ENCODE measurements around the gene AACS.
A peak's percentile ranks its signal among the peaks of the same experiment; 100 is the strongest.

AACS gene

DNA sequence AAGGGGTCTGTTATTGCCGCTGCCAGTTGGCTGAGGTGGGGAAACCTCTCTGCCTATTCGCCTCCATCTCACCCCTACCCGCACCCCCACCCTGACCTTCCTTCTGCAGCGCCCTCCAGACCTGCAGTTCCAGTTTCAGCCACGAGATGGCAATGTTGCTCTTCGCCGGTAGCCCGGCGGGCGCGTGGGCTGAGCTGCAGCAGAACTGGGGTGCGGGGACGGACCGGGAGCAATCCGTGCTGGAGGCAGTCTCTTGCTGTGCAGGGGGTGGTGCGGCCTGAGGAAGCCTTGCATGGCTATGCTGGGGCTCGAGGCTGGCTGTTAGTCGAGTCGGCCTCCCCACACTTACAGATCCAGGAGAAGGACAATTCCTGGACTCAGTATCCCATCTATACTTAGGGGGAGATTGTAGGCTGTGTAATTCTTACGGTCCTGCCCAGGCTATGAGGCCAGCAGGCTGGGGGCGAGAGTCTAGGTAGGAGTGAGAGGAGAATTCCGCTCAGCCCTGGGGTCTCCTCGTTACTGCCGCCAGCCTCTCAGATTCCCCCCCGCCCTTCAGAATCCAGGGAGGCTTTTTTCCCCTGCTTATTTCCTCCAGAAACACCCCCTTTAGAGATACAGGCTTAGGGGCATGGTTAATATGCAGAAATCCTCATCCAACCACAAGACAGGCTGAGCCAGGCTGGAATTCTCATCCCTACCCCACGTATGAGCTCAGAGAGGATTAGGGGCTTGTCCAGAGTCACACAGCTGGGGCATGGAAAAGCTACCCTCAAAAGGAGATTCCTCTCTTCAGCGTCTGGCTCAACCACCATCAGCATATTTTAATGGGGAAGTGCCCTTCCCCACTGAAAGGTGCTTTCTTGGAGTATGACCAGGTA lies 118.2 kb downstream of the AACS start:
- DNase-seq (ENCODE audit: low read depth in 3 of 3, low spot score in 1 of 3): peak; percentile 8 to 79 (median 54)

DNA sequence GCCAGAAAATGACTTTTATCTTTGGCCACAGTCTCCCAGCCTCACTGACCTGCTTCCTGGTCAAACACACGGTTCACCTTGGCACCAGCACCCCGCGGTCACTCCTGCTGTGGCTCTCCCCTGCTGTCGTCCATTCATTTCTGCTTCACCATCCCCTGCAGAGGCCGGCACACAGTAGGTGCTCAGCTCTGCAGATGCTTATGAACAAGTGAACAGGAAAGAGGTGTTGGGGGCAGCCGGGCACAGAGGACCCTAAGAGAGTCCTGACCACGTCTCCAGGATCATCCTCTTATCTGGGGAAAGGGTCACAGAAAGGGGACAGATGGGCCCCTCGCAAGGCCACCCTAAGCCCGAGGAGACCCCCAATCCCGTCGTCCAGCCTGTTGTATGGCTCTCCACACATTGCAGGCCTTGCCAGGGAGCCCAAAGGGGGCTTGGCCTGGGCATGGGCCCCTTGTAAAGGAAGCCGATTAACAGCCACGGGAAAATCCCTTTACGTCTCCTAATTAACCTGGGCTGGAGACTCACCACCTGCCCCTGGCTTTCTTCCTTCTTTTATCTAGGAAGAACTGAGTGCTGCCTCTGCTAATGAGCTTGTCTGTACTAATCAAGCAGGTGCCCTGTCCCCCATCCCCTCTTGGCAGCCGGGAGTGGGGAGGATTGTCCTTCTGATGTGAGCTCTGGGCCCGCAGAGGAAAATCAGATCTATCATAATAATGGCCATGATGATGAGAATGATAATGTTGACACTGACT lies 119.2 kb downstream of the AACS start:
- DNase-seq (ENCODE audit: low read depth in 3 of 3, low spot score in 1 of 3): no peak

DNA sequence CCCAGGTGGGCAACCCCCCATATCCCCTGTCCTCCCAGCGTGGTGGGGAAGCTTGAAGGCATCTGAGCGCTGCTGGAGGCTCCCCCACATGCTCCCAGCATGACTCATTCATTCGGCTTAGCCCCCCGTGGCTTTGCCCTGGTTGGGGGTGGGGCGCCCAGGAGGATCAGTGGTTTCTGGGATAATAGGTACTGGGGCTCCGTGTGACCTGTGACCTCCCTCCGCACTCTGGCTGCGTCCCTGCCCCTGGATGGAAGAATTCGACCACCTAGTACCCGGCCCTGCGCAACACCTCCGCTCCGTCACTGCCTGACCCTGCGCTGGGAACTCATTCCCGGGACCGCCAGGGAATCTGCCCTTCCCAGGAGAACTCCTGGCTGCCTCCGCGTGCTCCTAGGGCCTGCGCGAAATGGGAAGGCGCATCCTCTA lies 120.1 kb downstream of the AACS start:
- no peak for DNase-seq (ENCODE audit: low read depth in 3 of 3, low spot score in 1 of 3)

DNA sequence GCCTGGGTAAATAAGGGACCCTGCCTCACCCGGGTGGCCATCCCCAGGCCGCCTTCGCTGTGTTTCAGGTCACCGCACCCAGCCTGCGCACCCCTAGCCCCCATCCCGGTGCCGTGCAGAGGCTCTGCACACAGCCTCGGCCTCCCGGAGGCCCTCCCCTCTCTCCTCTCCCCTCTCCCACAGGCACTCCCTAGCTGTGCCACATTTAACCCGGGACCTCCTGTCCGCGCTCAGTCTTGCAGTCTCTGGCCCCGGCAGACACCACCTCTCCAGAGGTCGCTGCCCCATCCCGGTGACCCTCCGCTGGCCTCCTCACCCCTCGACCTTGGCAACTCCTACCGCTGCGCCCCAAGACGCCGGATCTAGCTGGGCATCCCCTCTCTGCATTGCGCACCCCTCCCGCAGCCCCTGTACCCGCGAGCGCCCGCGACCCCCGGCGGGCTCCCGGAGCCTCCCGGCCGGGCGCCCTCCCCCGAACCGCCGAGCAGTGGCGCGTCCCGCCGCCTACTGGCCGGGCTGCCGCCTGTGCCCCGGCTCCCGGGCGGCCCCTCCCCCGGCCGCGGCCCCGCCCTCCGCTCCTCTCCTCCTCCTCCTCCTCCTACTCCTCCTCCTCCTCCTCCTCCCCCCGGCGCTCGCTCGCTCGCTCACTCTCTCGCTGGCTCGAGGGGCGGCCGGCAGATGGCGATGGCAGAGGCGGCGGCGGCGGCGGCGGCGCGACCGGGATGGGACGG lies 120.7 kb downstream of the AACS start, which contains the start of gene TMEM132B:
Gene TMEM132B (plus strand): TSS at position 647 of the 731 bp plus-strand sequence.
- no peak for DNase-seq (ENCODE audit: low read depth in 3 of 3, low spot score in 1 of 3)

DNA sequence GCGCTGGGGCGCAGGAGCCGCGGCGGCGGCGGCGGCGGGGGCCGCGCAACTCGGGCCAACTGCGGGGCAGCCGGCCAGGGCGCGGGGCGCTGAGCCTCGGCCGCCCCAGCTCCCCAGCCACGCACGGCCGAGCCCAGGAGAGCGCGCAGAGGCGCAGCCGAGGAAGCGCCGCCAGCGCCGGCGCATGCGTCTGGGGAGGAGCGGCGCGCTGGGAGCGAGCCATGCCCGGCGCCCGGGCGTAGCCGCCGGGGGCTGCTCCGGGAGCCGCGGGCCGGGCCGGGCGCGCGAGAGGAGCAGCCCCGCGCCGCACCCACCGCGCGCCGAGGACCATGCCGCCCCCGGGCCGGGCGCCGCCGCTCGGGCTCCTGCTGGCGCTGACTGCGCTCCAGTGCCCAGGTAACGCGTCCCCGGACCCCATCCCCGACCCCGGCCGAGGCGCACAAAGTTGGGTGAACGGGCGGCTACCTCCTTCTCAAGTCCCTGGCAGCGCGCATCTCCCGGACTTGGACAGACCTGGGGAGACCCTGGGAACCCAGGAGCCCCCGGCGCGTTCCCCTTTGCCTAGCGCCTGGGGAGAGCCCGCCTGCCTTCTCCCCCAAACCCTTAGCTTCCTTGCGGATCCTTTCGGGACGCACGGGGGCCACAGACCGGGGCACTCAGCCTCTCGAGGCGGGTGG lies 121.4 kb downstream of the AACS start:
- no peak for DNase-seq (ENCODE audit: low read depth in 3 of 3, low spot score in 1 of 3)

DNA sequence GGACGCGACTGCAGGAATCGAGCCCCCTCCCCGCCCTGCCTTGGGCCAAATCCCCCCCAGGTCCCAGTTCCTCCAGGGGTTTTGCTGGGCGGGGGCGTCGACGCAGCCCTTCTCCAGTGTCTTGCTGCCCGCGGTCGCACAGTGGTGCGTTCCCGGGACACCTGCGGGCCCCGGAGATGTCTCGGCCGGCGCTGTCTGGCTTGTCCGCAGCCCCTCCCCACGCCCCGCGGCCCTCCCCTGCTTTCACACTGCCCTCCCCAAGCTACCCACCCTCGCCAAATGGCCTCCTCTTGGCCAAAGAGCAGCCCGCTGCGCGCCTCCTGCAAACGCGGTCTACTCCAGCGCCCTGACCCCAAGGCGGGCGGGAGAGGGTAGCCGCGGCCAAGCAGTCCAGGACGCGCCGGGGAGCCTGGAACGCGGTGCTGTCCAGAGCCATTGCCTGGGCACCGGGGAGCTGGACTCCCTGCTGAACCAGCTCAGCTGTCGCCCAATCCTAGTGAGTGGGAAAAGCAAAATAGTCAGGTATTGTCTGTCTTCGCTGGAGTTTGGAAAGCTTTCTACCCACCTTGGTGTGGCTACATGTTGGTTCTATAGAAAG lies 122.0 kb downstream of the AACS start:
- no peak for DNase-seq (ENCODE audit: low read depth in 3 of 3, low spot score in 1 of 3)

DNA sequence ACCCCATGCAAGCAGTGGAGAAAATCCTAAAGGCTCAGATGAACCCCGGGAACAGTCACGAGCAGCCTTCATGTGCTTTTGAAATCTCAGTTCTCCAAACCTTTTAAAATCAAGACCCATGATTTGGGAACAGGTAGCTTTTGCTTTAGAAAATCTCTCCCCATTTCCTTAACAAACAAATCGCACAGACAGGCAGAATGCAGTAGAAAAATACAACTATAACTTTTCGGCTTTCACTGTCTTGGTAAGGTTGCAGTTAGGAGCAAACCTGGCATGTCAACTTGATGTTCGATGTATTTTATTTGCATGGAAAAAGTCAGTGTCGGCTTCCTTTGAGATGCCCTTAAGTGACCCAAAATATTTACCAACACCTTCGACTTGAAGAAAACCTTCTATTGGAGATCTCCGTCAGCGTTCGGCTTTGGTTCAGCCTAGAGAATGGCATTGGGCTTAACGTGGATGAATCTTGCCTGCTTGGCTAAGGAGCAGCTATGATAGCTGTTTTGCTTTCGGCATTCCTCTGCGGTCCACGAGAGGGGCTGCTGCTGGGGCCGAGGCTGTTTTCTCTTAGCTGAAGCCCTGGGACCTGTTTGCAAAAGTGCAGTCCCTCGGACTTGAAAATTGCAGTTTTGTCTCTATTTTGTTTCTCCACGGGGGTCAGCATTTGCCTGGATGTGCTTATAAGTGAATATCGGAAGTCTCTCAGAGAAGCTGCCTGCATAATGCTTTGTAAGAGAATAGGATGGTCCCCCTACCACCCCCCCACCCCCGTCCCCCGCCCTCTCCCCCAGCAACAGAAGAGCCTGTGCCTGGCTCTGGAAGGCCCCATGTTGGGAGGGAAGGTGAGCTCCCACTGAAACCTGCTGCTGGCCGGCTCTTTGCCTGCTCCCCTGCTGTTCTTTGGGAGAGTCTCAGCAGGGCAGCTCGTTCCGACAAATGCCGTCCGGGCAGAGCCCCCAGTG lies 122.8 kb downstream of the AACS start:
- DNase-seq (ENCODE audit: low read depth in 3 of 3, low spot score in 1 of 3): no peak

DNA sequence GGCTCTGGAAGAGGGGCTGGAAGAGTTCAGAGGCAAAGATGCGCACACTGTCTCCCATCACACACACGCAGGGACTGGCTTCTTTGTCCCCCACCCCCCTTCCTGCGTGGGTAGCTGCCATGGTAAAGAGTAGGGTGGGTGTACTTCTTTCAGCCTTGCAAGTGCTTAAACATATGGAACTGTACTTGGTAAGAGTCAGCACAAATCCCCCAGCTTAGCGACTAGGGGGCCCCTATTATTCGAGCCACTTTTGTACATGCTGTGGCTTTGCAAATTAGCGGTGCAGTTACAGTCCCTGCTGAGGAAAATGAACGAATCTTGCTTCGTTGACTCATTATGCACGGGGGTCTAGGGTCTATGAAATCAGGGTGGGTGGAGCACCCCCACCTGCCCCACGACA lies 123.8 kb downstream of the AACS start:
- no peak for DNase-seq (ENCODE audit: low read depth in 3 of 3, low spot score in 1 of 3)

DNA sequence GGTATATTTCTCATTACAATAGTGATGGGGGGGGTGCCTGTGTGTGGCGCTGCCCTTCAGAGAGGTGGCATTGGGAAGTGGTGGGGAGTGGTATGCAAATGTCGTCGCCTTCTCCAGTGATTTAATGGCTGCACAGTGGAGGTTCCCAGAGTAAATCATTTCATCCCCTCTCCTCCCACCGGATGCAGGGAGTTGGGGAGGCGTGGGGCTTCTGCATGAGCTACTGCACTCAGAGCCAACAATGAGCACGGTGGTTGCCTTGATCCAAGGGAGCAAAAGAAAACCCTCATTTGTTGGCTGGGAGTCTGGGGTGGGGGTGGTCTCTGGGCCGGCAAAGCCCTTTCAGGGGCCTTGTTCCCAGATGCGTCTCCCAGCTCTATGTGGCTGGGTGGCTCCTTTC lies 124.3 kb downstream of the AACS start:
- no peak for DNase-seq (ENCODE audit: low read depth in 3 of 3, low spot score in 1 of 3)

DNA sequence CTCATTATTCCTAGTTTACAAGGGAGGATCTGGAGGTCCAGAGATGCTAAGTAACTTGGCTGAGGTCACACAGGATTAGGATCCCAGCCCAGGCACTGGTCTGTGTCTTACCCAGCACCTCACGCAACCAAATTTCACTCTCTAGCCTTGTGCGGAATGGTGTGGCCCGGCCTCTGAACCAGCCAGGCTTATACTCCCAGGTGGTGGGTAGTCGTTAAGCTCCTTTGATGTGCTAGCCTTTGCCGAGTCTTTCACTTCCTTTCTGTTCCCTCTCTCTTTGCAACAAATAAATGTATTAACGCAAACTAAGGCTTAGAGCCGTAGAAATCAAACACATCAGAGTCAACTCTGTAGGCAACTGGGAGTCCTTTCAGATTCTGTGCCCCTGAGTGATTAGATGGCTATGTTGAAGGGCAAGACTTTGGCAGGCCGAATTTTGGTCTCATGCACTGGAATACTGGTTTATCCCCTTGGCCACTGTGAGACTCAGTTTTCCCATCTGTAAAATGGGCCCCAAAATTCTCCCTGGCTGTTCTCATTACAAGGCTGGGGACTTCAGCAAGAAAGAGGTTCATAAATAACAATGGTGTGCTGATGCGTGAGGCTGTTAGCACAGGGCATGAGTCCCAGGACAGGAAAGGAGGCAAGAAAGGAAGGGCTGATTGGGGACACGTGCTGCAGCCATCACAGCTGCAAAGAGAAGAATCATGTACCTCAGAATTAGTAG lies 126.3 kb downstream of the AACS start:
- no peak for DNase-seq (ENCODE audit: low read depth in 3 of 3, low spot score in 1 of 3)

DNA sequence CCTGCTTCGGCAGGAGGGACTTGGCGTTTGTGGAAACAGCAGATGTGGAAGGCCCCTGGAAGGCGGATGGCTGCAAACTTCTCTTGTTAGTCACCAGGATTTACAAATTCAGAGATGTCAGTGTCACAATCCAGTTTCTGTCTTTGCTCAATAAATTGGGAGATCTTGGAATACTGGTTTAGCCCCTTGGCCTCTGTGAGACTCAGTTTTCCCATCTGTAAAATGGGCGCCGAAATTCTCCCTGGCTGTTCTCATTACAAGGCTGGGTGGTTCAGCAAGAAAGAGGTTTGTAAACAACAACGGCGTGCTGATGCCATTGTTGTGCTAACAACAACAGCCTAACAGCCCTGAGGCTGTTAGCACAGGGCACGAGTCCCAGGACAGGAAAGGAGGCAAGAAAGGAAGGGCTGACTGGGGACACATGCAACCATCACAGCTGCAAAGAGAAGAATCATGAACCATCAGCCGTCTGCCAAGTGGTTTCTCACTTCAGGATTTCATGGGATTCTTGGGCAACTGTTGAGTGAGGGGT lies 127.5 kb downstream of the AACS start:
- no peak for DNase-seq (ENCODE audit: low read depth in 3 of 3, low spot score in 1 of 3)
